H1 (cell line): ENCODE measurements around the gene SLC26A4. TPM values are rescaled to one million over a fixed set of nuclear protein-coding genes. Genes with fewer than 3 reads are reported as not detected.

Experiments used
- CTCF ChIA-PET: fragments of 300-600 bp; sonication (Branson Sonifier 250); formaldehyde crosslinking; loops from one replicate; lab custom pipeline; 2021; ENCODE audit not compliant: partially characterized antibody; lab: Charles Lee
- POLR2A ChIA-PET: fragments of 300-600 bp; sonication (Branson Sonifier 250); formaldehyde crosslinking; loops from one replicate; lab custom pipeline; 2021; ENCODE audit warnings: inconsistent platforms; ENCODE audit not compliant: partially characterized antibody; lab: Charles Lee
- DNase-seq, 2 experiments: peaks; one replicate each; pipeline versions ENCODE4 v3.0.0 to v3.0.0-alpha.2; 2010 to 2022; ENCODE audit warnings: low spot score in 2 of 2, low read depth in 1 of 2, mixed read lengths in 1 of 2
- FAIRE-seq: peaks from 2 replicates; lab custom pipeline; 2011; peaks lifted over from hg19 to GRCh38; lab: Jason Lieb, UNC
- H2AFZ ChIP-seq: 2 replicates; pipeline ENCODE4 v1.8.1; 2012; ENCODE audit warnings: low read length, inconsistent platforms
- H2AK5ac ChIP-seq: 2 replicates; pipeline ENCODE4 v1.6.1; 2013; ENCODE audit warnings: low read depth, low read length
- H2BK120ac ChIP-seq: replicated peaks from 2 replicates; pipeline ENCODE3; 2013; ENCODE audit warnings: low read depth, low read length, inconsistent platforms
- H2BK12ac ChIP-seq: 2 replicates; pipeline ENCODE4 v1.6.1; 2013; ENCODE audit warnings: low read depth, low read length
- H2BK15ac ChIP-seq: 2 replicates; pipeline ENCODE4 v1.6.1; 2013; ENCODE audit warnings: low read length
- H2BK20ac ChIP-seq: 2 replicates; pipeline ENCODE4 v1.6.1; 2013; ENCODE audit warnings: low read length
- H2BK5ac ChIP-seq: 2 replicates; pipeline ENCODE4 v1.6.1; 2013; ENCODE audit warnings: low read depth, low read length
- H3K14ac ChIP-seq: 2 replicates; pipeline ENCODE4 v1.6.1; 2013; ENCODE audit warnings: inconsistent platforms; ENCODE audit not compliant: insufficient read length
- H3K18ac ChIP-seq: 2 replicates; pipeline ENCODE4 v1.6.1; 2013; ENCODE audit warnings: low read length; ENCODE audit errors: extremely low read depth
- H3K23ac ChIP-seq: 2 replicates; pipeline ENCODE4 v1.6.1; 2013; ENCODE audit warnings: inconsistent platforms; ENCODE audit not compliant: insufficient read length
- H3K23me2 ChIP-seq: 2 replicates; pipeline ENCODE4 v1.6.1; 2013; ENCODE audit warnings: low read depth, low read length
- H3K27ac ChIP-seq: 2 replicates; pipeline ENCODE4 v1.6.1; 2011; ENCODE audit warnings: low read depth, low read length, inconsistent platforms
- H3K27me3 ChIP-seq, 4 experiments: replicated peaks in 1 of 4; 1 replicate in 1 of 4; 2 replicates in 3 of 4; pipeline versions ENCODE4 v1.6.1 to v1.8.1; 2011 to 2013; ENCODE audit warnings: low read length in 3 of 4, mild to moderate bottlenecking in 3 of 4, inconsistent platforms in 2 of 4, mixed read lengths in 2 of 4, moderate library complexity in 1 of 4; ENCODE audit not compliant: control insufficient read depth in 3 of 4, insufficient read depth in 3 of 4; ENCODE audit errors: extremely low read depth in 1 of 4
- H3K36me3 ChIP-seq, 4 experiments: 2 replicates each; pipeline versions ENCODE4 v1.6.1 to v1.8.1; 2011 to 2013; ENCODE audit warnings: mild to moderate bottlenecking in 4 of 4, low read length in 3 of 4, moderate library complexity in 2 of 4, control low read depth in 1 of 4, inconsistent platforms in 1 of 4; ENCODE audit not compliant: insufficient read depth in 4 of 4, control insufficient read depth in 2 of 4
- H3K4ac ChIP-seq: replicated peaks from 2 replicates; pipeline ENCODE3; 2013; ENCODE audit warnings: low read length, low read depth, mixed read lengths, inconsistent platforms; ENCODE audit not compliant: insufficient read length
- H3K4me1 ChIP-seq, 4 experiments: replicated peaks in 1 of 4; 1 replicate in 1 of 4; 2 replicates in 3 of 4; pipeline versions ENCODE4 v1.6.1 to v1.8.1; 2011 to 2013; ENCODE audit warnings: low read length in 3 of 4, inconsistent platforms in 2 of 4, mixed read lengths in 1 of 4; ENCODE audit not compliant: insufficient read depth in 4 of 4, control insufficient read depth in 3 of 4
- H3K4me2 ChIP-seq, 2 experiments: 2 replicates each; pipeline versions ENCODE4 v1.6.1 to v1.8.1; 2011 to 2013; ENCODE audit warnings: low read depth in 2 of 2, low read length in 2 of 2, control low read depth in 1 of 2, inconsistent platforms in 1 of 2, mild to moderate bottlenecking in 1 of 2; ENCODE audit not compliant: insufficient read depth in 1 of 2
- H3K4me3 ChIP-seq, 4 experiments: fragments of 200-600, 300-600 bp in 1 of 4; sonication (generic), shearing (Covaris generic), sonication (Bioruptor Twin) in 1 of 4; 2 replicates each; pipeline versions ENCODE4 v1.5.1 to v1.8.1; 2011 to 2016; ENCODE audit warnings: low read length in 4 of 4, low read depth in 3 of 4, control low read depth in 2 of 4, inconsistent platforms in 2 of 4, mild to moderate bottlenecking in 2 of 4, mixed read lengths in 1 of 4, moderate library complexity in 1 of 4; ENCODE audit not compliant: insufficient read depth in 2 of 4; ENCODE audit errors: extremely low read depth in 1 of 4
- H3K56ac ChIP-seq: replicated peaks from 2 replicates; pipeline ENCODE3; 2013; ENCODE audit warnings: low read depth, mild to moderate bottlenecking, mixed read lengths, low read length, inconsistent platforms; ENCODE audit not compliant: insufficient read length
- H3K79me1 ChIP-seq: 2 replicates; pipeline ENCODE4 v1.6.1; 2013; ENCODE audit warnings: low read depth, low read length, control low read depth
- H3K79me2 ChIP-seq, 2 experiments: 2 replicates each; pipeline versions ENCODE4 v1.6.1 to v1.8.1; 2012 to 2013; ENCODE audit warnings: low read length in 2 of 2, mild to moderate bottlenecking in 2 of 2, inconsistent platforms in 1 of 2; ENCODE audit not compliant: insufficient read depth in 2 of 2, control insufficient read depth in 1 of 2
- H3K9ac ChIP-seq, 4 experiments: replicated peaks in 1 of 4; 1 replicate in 1 of 4; 2 replicates in 3 of 4; pipeline versions ENCODE4 v1.6.1 to v1.8.1; 2011 to 2013; ENCODE audit warnings: low read depth in 3 of 4, low read length in 3 of 4, control low read depth in 2 of 4, mild to moderate bottlenecking in 2 of 4, moderate library complexity in 2 of 4, inconsistent platforms in 1 of 4; ENCODE audit errors: extremely low read depth in 1 of 4
- H3K9me3 ChIP-seq, 2 experiments: 2 replicates each; pipeline versions ENCODE4 v1.6.1 to v1.8.1; 2012 to 2013; ENCODE audit warnings: mild to moderate bottlenecking in 2 of 2, moderate library complexity in 2 of 2, control low read depth in 1 of 2, inconsistent platforms in 1 of 2, low read depth in 1 of 2, low read length in 1 of 2, mixed read lengths in 1 of 2; ENCODE audit not compliant: insufficient read depth in 2 of 2
- H4K20me1 ChIP-seq, 2 experiments: replicated peaks in 1 of 2; 2 replicates each; pipeline versions ENCODE3 to v1.8.1; 2011 to 2013; ENCODE audit warnings: inconsistent platforms in 2 of 2, low read length in 2 of 2, mild to moderate bottlenecking in 1 of 2; ENCODE audit not compliant: insufficient read depth in 2 of 2, control insufficient read depth in 1 of 2
- H4K5ac ChIP-seq: 2 replicates; pipeline ENCODE4 v1.6.1; 2013; ENCODE audit warnings: low read length, low read depth, mixed read lengths, inconsistent platforms; ENCODE audit not compliant: insufficient read length
- H4K8ac ChIP-seq: 2 replicates; pipeline ENCODE4 v1.8.0; 2013; ENCODE audit warnings: mild to moderate bottlenecking, moderate library complexity, low read length, inconsistent platforms; ENCODE audit not compliant: insufficient read depth; ENCODE audit errors: extremely low read depth
- H4K91ac ChIP-seq: replicated peaks from 2 replicates; pipeline ENCODE3; 2013; ENCODE audit warnings: low read length, mixed read lengths, inconsistent platforms; ENCODE audit not compliant: insufficient read length
- KDM4A ChIP-seq: IDR thresholded peaks from one replicate; pipeline ENCODE4 v1.7.1; 2012; ENCODE audit warnings: low read depth, mild to moderate bottlenecking, moderate library complexity, low read length, inconsistent platforms; ENCODE audit not compliant: severe bottlenecking
- NANOG ChIP-seq: IDR thresholded peaks from 2 replicates; pipeline ENCODE4 v1.6.1; 2011; ENCODE audit warnings: low read length, low read depth, mild to moderate bottlenecking, inconsistent platforms; ENCODE audit not compliant: insufficient read depth, poor library complexity, severe bottlenecking
- SIN3A ChIP-seq, 2 experiments: IDR thresholded peaks in 1 of 2; conservative IDR thresholded peaks in 1 of 2; 2 replicates each; pipeline ENCODE4 v1.6.1; 2011 to 2012; ENCODE audit warnings: low read length in 2 of 2, improper control_type of control experiment in 1 of 2, low read depth in 1 of 2, mild to moderate bottlenecking in 1 of 2
- WGBS, 2 experiments: shearing (Covaris generic) in 1 of 2; methylation state at CpG; one replicate each; pipeline versions ENCODE4 v1.1.6 to v1.1.7; 2013 to 2015; ENCODE audit warnings: low lambda C conversion rate in 2 of 2, mixed read lengths in 2 of 2, inconsistent platforms in 1 of 2, low coverage in 1 of 2, missing lambda C conversion rate in 1 of 2; ENCODE audit not compliant: insufficient replicate concordance in 2 of 2, insufficient coverage in 1 of 2, insufficient read length in 1 of 2; ENCODE audit errors: extremely low coverage in 1 of 2, missing lambda C conversion rate in 1 of 2; 5-methylcytosine and 5-hydroxymethylcytosine counted together
- polyA plus RNA-seq, 7 experiments: library from polyadenylated mRNA; depleted of rRNA in 3 of 7; stranded (reverse) in 5 of 7; unstranded in 2 of 7; fragments of >200 nt in 5 of 7; fragments of 200-250 nt in 2 of 7; gene quantifications; 1 replicate in 5 of 7; 2 replicates in 1 of 7; 4 replicates in 1 of 7; pipeline versions ENCODE4 v1.2.1 to v1.2.3, GENCODE V29; 2011 to 2013; ENCODE audit warnings: missing spikeins in 2 of 7, mixed read lengths in 2 of 7
- total RNA-seq: library from RNA; stranded (reverse); fragmentation: NEBNext Ultra II Directional; extraction: Animal tissue kit (Norgen Biotek cat#: 25700); gene quantifications from 2 replicates; pipeline ENCODE4 v1.2.1, GENCODE V29; 2021

The SLC26A4 gene
- total and polyA plus RNA-seq, 2 of the 8 experiments (the other 6 are each of a cell fraction or from before 2014, with no cell fraction given), result 0.11 to 0.35 TPM

DNA sequence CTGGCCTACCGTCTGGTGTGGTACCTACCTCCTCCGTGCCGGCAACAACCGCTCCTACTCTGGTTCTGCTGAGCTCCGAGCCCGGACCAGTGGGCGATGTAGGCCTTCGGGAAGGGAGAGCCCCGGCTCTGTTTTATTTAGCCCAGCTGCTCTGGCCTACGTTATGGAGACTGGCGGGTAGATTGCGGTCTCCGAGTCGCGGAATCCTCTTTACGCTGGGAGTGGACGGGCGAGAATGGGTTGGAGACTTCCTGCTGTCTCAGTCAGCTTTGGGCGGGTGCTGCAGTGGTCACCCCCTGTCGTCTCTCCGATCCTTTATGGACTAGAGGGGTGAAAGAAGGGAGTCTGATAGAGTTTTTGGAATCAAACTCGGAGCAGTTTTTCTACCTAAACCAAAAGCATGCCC, 83.7 kb downstream of the SLC26A4 start:
- Histone ChIP-seq H2AFZ (peak overlapping the region; percentile 91), H3K27ac (peak overlapping the region; percentile 94), H3K4me2 (peak overlapping the region; percentile 75 to 82), H4K91ac (peak overlapping the region; percentile 45), H3K23ac (no peak overlapping the region), H3K4me1 (peaks cover 0 to 8% (median 2%) of the 10 kb centered on the region in 4 experiments; a peak in 3 of 7 replicates), H4K5ac (no peak overlapping the region), H3K9me3 (no peaks in the 10 kb centered on the region), H2BK20ac (no peak overlapping the region), H3K23me2 (peaks cover 3% of the 10 kb centered on the region), H3K79me1 (peaks cover 4% of the 10 kb centered on the region; the same call in 1 of the 2 replicates), H2BK5ac (peak overlapping the region; percentile 92), H3K4ac (no peak overlapping the region), H3K79me2 (peaks cover 15 to 54% of the 10 kb centered on the region in 2 experiments), H3K18ac (peak overlapping the region; percentile 75), H4K20me1 (peaks cover 2 to 3% of the 10 kb centered on the region in 2 experiments), H3K36me3 (peaks cover 0 to 8% (median 0%) of the 10 kb centered on the region in 4 experiments; a peak in 2 of 8 replicates), H3K14ac (no peak overlapping the region), H2AK5ac (no peak overlapping the region), H3K9ac (peak overlapping the region; percentile 66 to 89 (median 85)), H2BK12ac (no peak overlapping the region), H3K56ac (peak overlapping the region; percentile 71), H3K4me3 (peak overlapping the region; percentile 88 to 100 (median 96)), H4K8ac (peak overlapping the region; percentile 95), H3K27me3 (no peaks in the 10 kb centered on the region), H2BK15ac (no peak overlapping the region), H2BK120ac (no peak overlapping the region)
- ChIA-PET CTCF (interaction anchor here (0.6 to 4.8 kb wide), 4 partner anchors 17 to 162 kb away, joined by 3 to 30 read pairs (median 5); no protein-coding TSS in a partner anchor), POLR2A (interaction anchor here (0.6 to 2.0 kb wide), 5 partner anchors 8 to 978 kb away, joined by 3 to 9 read pairs (median 3); partner anchors contain the start of gene BCAP29)
- 2% methylated on average over 22 of the region's 22 CpGs; no CpG with 5 or more reads in 1 of the 2 experiments for WGBS, 2 experiments
- DNase-seq (no peak), FAIRE-seq (no peak)
- peak in 1 of 2 experiments; percentile 17; a peak in 1 of 4 replicates for TF ChIP-seq SIN3A (conservative IDR thresholded peaks at IDR 0.05 in 1 of 2, IDR thresholded peaks at IDR 0.05 in 1 of 2; ENCODE audit: low read depth in 1 of 2, low read length in 2 of 2)
- no peak for TF ChIP-seq NANOG
- peak; percentile 21 for TF ChIP-seq KDM4A
